HEK293T (cell line): ENCODE data around the gene DGLUCY.

Experiments
- BHLHE40 ChIP-seq: fragments of 450-650 bp; IDR thresholded peaks from 2 replicates; pipeline ENCODE4 v1.6.1; 2016; ENCODE audit warnings: mild to moderate bottlenecking, moderate library complexity, borderline replicate concordance
- FOXK2 ChIP-seq: fragments of 450-650 bp; IDR thresholded peaks from 2 replicates; pipeline ENCODE4 v1.6.1; 2016; ENCODE audit warnings: mild to moderate bottlenecking
- FOXM1 ChIP-seq: fragments of 450-650 bp; IDR thresholded peaks from 2 replicates; pipeline ENCODE4 v1.6.1; 2017; ENCODE audit warnings: mild to moderate bottlenecking, borderline replicate concordance
- NFRKB ChIP-seq: fragments of 450-650 bp; IDR thresholded peaks from 2 replicates; pipeline ENCODE4 v1.6.1; 2016; ENCODE audit warnings: mild to moderate bottlenecking, moderate library complexity
- PKNOX1 ChIP-seq: fragments of 450-650 bp; IDR thresholded peaks from 2 replicates; pipeline ENCODE4 v1.6.1; 2016
- SP1 ChIP-seq: fragments of 450-650 bp; IDR thresholded peaks from 2 replicates; pipeline ENCODE4 v1.6.1; 2017
- TARDBP ChIP-seq: fragments of 450-650 bp; IDR thresholded peaks from 2 replicates; pipeline ENCODE4 v1.6.1; 2016

GRCh38 chr14:91221270-91221669 lies 107.4 kb downstream of the DGLUCY start:
- TF ChIP-seq SP1: no peak
- TF ChIP-seq BHLHE40: no peak
- no peak for TF ChIP-seq TARDBP
- TF ChIP-seq PKNOX1: no peak
- no peak for TF ChIP-seq FOXK2
- no peak for TF ChIP-seq NFRKB
- no peak for TF ChIP-seq FOXM1
